Neural progenitor cell (in vitro differentiated cells): ENCODE measurements around the gene DDAH1.

Source experiments
- CTCF ChIP-seq: fragments of 200-600 bp; sonication (generic); IDR thresholded peaks from 2 replicates; pipeline ENCODE4 v1.5.1; 2017; ENCODE audit warnings: antibody characterized with exemption, mild to moderate bottlenecking
- EZH2phosphoT487 ChIP-seq: fragments of 200-600 bp; sonication (generic); IDR thresholded peaks from 2 replicates; pipeline ENCODE4 v1.6.1; 2017; ENCODE audit warnings: antibody characterized with exemption

GRCh38 chr1:85397490-85398032 is 67.4 kb downstream of the DDAH1 start:
- TF ChIP-seq CTCF (no peak), EZH2phosphoT487 (no peak)
